Keratinocyte (primary cell): ENCODE measurements around the gene GLTPD2. TPM values are rescaled to one million over a fixed set of nuclear protein-coding genes. Genes with fewer than 3 reads are reported as not detected.

Experiments
- DNase-seq: peaks from one replicate; pipeline ENCODE4 v3.0.0-alpha.2; 2011; ENCODE audit warnings: low read depth, missing footprints, low spot score
- FAIRE-seq: peaks from 2 replicates; lab custom pipeline; 2011; peaks lifted over from hg19 to GRCh38; lab: Jason Lieb, UNC
- H2AFZ ChIP-seq: 2 replicates; pipeline ENCODE4 v1.6.0; 2012; ENCODE audit warnings: low read length, control low read depth, inconsistent platforms; ENCODE audit not compliant: control insufficient read depth
- H3K27ac ChIP-seq: 2 replicates; pipeline ENCODE4 v1.5.1; 2011; ENCODE audit warnings: low read length; ENCODE audit not compliant: control insufficient read depth, insufficient read depth
- H3K27me3 ChIP-seq: 3 replicates; pipeline ENCODE4 v1.6.0; 2011; ENCODE audit warnings: low read length; ENCODE audit not compliant: control insufficient read depth, insufficient read depth; ENCODE audit errors: extremely low read depth
- H3K36me3 ChIP-seq, 2 experiments: 2 replicates in 1 of 2; 3 replicates in 1 of 2; pipeline ENCODE4 v1.5.1; 2011; ENCODE audit warnings: low read length in 2 of 2, mild to moderate bottlenecking in 1 of 2; ENCODE audit not compliant: control insufficient read depth in 2 of 2, insufficient read depth in 2 of 2; ENCODE audit errors: extremely low read depth in 1 of 2
- H3K4me1 ChIP-seq: 3 replicates; pipeline ENCODE4 v1.5.1; 2011; ENCODE audit warnings: low read length; ENCODE audit not compliant: control insufficient read depth, insufficient read depth; ENCODE audit errors: extremely low read depth
- H3K4me2 ChIP-seq: 3 replicates; pipeline ENCODE4 v1.6.0; 2011; ENCODE audit warnings: low read depth, low read length; ENCODE audit not compliant: control insufficient read depth, insufficient read depth; ENCODE audit errors: extremely low read depth
- H3K4me3 ChIP-seq, 3 experiments: fragments of 200-600 bp in 1 of 3; sonication (generic) in 1 of 3; 2 replicates in 2 of 3; 3 replicates in 1 of 3; pipeline ENCODE4 v1.5.1; 2011 to 2016; ENCODE audit warnings: low read length in 3 of 3, mild to moderate bottlenecking in 3 of 3, control low read depth in 2 of 3, inconsistent platforms in 1 of 3, low read depth in 1 of 3, mixed read lengths in 1 of 3, mixed run types in 1 of 3, moderate library complexity in 1 of 3; ENCODE audit not compliant: control insufficient read depth in 2 of 3, insufficient read depth in 2 of 3; ENCODE audit errors: extremely low read depth in 1 of 3
- H3K79me2 ChIP-seq: 2 replicates; pipeline ENCODE4 v1.6.0; 2012; ENCODE audit warnings: low read length; ENCODE audit not compliant: control insufficient read depth, insufficient read depth
- H3K9ac ChIP-seq: 3 replicates; pipeline ENCODE4 v1.6.0; 2011; ENCODE audit warnings: low read length; ENCODE audit not compliant: control insufficient read depth, insufficient read depth; ENCODE audit errors: extremely low read depth
- H3K9me1 ChIP-seq: 3 replicates; pipeline ENCODE4 v1.6.0; 2011; ENCODE audit warnings: low read length; ENCODE audit not compliant: control insufficient read depth, insufficient read depth; ENCODE audit errors: extremely low read depth
- H3K9me3 ChIP-seq: 2 replicates; pipeline ENCODE4 v1.5.1; 2012; ENCODE audit warnings: low read depth, low read length; ENCODE audit not compliant: control insufficient read depth
- H4K20me1 ChIP-seq: 3 replicates; pipeline ENCODE4 v1.6.0; 2011; ENCODE audit warnings: low read length; ENCODE audit not compliant: control insufficient read depth, insufficient read depth; ENCODE audit errors: extremely low read depth
- EZH2 ChIP-seq: IDR thresholded peaks from one replicate; pipeline ENCODE4 v1.6.1; 2012; ENCODE audit warnings: inconsistent platforms, mild to moderate bottlenecking, low read length, moderate library complexity
- dilution Hi-C: fragments of 300-500 bp; cut with MboI; formaldehyde crosslinking; loops from one replicate; pipeline ENCODE4 v1.7.0; 2020; ENCODE audit warnings: low sequenced_read_pairs; ENCODE audit not compliant: extremely low pct_ligation_motif_present
- polyA plus RNA-seq, 5 experiments: library from polyadenylated mRNA; depleted of rRNA in 3 of 5; stranded (reverse) in 3 of 5; stranded (forward) in 1 of 5; unstranded in 1 of 5; fragments of >200 nt; gene quantifications; 1 replicate in 1 of 5; 2 replicates in 3 of 5; 3 replicates in 1 of 5; pipeline versions ENCODE4 v1.2.1 to v1.2.3, GENCODE V29; 2011 to 2012; ENCODE audit warnings: missing spikeins in 2 of 5, low read depth in 1 of 5, low replicate concordance in 1 of 5
- TF ChIP-seq, protein P1 (sequence below), 3 experiments: IDR thresholded peaks in 1 of 3; conservative IDR thresholded peaks in 1 of 3; optimal IDR thresholded peaks in 1 of 3; 2 replicates in 2 of 3; 3 replicates in 1 of 3; pipeline versions ENCODE3 to v1.5.1; 2011; ENCODE audit warnings: low read length in 3 of 3, mild to moderate bottlenecking in 3 of 3, moderate library complexity in 2 of 3, control low read depth in 1 of 3, inconsistent platforms in 1 of 3; ENCODE audit not compliant: insufficient read depth in 2 of 3; ENCODE audit errors: extremely low read depth in 1 of 3

Gene GLTPD2
- polyA plus RNA-seq, 1 donor (not counting 4 experiments of a cell fraction or from before 2014, with no cell fraction given) = not detected

- Histone ChIP-seq H3K27ac (no peak overlapping the region), H3K9me1 (no peaks in the 10 kb centered on the region)
Observed at GRCh38 chr17:4808378-4808767, 19.6 kb downstream of the GLTPD2 start.

DNA sequence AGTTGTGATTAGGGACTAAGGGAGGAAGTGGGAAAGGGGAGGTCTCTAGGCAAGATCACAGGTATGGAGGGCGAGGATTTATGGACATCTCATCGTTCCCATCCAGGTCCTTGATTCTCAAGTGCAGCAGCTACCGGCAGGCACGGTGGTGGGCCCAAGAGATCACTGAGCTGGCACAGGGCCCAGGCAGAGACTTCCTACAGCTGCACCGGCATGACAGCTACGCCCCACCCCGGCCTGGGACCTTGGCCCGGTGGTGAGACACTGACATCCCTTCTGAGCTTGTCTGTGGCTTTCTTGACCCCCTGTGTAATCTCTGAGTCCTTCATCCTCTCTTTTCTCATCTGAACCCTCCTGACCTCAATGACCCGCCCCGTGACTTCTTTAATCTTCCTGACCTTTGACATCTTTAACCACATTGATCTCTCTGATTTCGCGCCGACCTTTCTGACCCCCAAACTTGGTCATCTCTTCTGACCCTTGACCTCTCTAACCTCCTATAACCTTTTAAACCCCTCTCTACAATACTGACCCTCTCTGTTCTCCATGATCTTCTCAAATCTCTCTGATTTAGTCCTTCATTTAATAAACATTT lies 22.0 kb downstream of the GLTPD2 start:
- FAIRE-seq = no peak
- no peaks in the 10 kb centered on the region for H3K9me3 ChIP-seq
- H4K20me1 ChIP-seq = no peaks in the 10 kb centered on the region
- H3K4me2 ChIP-seq = no peak overlapping the region
- H3K4me1 ChIP-seq = peaks cover 15% of the 10 kb centered on the region
- peaks cover 22 to 24% of the 10 kb centered on the region in 2 experiments for H3K36me3 ChIP-seq
- no peak for DNase-seq
- no peak overlapping the region for H3K27ac ChIP-seq
- dilution Hi-C loops = no loop called here
- TF ChIP-seq, protein P1, sequence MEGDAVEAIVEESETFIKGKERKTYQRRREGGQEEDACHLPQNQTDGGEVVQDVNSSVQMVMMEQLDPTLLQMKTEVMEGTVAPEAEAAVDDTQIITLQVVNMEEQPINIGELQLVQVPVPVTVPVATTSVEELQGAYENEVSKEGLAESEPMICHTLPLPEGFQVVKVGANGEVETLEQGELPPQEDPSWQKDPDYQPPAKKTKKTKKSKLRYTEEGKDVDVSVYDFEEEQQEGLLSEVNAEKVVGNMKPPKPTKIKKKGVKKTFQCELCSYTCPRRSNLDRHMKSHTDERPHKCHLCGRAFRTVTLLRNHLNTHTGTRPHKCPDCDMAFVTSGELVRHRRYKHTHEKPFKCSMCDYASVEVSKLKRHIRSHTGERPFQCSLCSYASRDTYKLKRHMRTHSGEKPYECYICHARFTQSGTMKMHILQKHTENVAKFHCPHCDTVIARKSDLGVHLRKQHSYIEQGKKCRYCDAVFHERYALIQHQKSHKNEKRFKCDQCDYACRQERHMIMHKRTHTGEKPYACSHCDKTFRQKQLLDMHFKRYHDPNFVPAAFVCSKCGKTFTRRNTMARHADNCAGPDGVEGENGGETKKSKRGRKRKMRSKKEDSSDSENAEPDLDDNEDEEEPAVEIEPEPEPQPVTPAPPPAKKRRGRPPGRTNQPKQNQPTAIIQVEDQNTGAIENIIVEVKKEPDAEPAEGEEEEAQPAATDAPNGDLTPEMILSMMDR (optimal IDR thresholded peaks at IDR 0.05 in 1 of 3, IDR thresholded peaks at IDR 0.05 in 1 of 3, conservative IDR thresholded peaks at IDR 0.05 in 1 of 3; ENCODE audit: extremely low read depth in 1 of 3, insufficient read depth in 2 of 3, low read length in 3 of 3) = no peak
- no peak for TF ChIP-seq EZH2
- no peak overlapping the region for H3K9ac ChIP-seq
- H3K27me3 ChIP-seq = no peaks in the 10 kb centered on the region
- no peak overlapping the region for H3K4me3 ChIP-seq
- no peak overlapping the region for H2AFZ ChIP-seq
- no peaks in the 10 kb centered on the region for H3K9me1 ChIP-seq
- H3K79me2 ChIP-seq = peaks cover 4% of the 10 kb centered on the region

More at GRCh38 chr17:4808378-4808767, 19.6 kb downstream of the GLTPD2 start:
- no peak overlapping the region for H2AFZ ChIP-seq
- TF ChIP-seq, protein P1 (optimal IDR thresholded peaks at IDR 0.05 in 1 of 3, IDR thresholded peaks at IDR 0.05 in 1 of 3, conservative IDR thresholded peaks at IDR 0.05 in 1 of 3; ENCODE audit: extremely low read depth in 1 of 3, insufficient read depth in 2 of 3, low read length in 3 of 3) = peak in 1 of 3 experiments; percentile 54
- TF ChIP-seq EZH2 = no peak
- peaks cover 15 to 16% of the 10 kb centered on the region in 2 experiments for H3K36me3 ChIP-seq
- H3K79me2 ChIP-seq = peaks cover 4% of the 10 kb centered on the region
- dilution Hi-C loops = no loop called here
- no peaks in the 10 kb centered on the region for H3K9me3 ChIP-seq
- H3K4me2 ChIP-seq = peak overlapping the region; percentile 86
- H3K27me3 ChIP-seq = no peaks in the 10 kb centered on the region
- peak overlapping the region in 2 of 3 experiments; percentile 64 to 72 for H3K4me3 ChIP-seq
- H3K4me1 ChIP-seq = peaks cover 15% of the 10 kb centered on the region
- FAIRE-seq (no peak), DNase-seq (no peak)
- H4K20me1 ChIP-seq = no peaks in the 10 kb centered on the region
- H3K9ac ChIP-seq = no peak overlapping the region
